ENCODE data around the gene KRI1. TPM values are rescaled to one million over a fixed set of nuclear protein-coding genes. Genes with fewer than 3 reads are reported as not detected.

The KRI1 gene
- total and polyA plus RNA-seq, 2 experiments from 2014 or later, result 23.8 to 43.2 TPM

DNA sequence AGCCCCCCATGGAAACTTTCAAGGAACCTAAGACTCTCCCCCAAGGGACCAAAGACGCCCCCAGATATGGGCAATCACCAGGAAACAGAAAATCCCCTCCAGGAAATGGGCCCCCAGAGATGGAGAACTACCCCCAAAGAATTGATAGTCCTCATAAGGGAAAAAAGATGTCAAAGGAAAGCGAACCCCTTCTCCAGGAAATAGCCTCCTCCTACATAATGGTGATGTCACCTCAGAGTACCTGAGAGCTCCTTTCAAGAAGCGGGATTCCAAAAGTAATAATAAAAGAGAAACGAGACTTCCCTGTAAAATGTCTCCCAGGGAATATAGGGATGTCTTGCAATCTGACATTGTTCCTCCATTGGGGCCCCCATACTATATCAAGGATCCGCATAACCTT, 1.8 kb upstream of the KRI1 start (continued):
- TF ChIP-seq, protein P1, sequence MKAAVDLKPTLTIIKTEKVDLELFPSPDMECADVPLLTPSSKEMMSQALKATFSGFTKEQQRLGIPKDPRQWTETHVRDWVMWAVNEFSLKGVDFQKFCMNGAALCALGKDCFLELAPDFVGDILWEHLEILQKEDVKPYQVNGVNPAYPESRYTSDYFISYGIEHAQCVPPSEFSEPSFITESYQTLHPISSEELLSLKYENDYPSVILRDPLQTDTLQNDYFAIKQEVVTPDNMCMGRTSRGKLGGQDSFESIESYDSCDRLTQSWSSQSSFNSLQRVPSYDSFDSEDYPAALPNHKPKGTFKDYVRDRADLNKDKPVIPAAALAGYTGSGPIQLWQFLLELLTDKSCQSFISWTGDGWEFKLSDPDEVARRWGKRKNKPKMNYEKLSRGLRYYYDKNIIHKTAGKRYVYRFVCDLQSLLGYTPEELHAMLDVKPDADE (IDR thresholded peaks at IDR 0.05), result no peak
- no peak for TF ChIP-seq EZH2phosphoT487 (IDR thresholded peaks at IDR 0.05; ENCODE audit: unreplicated experiment)
- TF ChIP-seq CREB1 (CRISPR knock-in tag; IDR thresholded peaks at IDR 0.05; ENCODE audit: low read depth), result no peak
- TF ChIP-seq EZH2 (IDR thresholded peaks at IDR 0.05; ENCODE audit: low read depth, unreplicated experiment), result no peak

DNA sequence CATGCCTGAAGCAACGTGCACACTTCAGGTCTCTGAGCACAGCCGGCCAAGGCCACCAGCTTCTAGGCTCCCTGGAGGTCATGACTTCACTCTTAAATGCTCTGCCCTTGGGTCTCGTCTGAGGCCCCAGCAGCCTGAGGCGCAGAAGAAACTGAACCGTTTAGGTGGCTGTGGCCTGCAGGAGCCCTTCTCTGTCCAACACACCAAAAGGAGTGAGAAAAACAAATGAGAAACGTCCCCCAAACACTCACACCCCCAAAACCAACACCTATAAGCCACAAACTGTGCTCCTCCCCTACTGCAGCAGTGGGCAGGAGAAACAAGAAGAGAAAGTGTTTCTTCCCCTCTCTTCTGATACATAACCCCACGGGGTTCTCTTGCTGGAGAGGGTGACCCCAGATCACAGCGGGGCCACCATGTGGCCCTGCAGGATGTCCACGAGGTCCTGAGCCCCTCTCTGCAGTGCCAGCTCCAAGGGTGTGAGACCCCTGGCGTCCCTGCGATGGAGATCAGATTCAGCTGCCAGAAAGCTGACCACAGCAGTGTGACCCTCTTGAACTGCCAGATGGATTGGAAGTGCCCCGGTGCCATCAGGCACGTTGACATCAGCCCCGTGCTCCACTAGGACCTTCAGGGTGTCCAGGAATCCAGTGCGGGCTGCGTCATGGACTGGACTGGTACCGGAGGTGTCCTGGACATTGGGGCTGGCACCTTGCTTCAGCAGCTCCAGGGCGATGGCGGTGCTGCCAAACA, 1.0 kb upstream of the KRI1 start:
- peaks cover 29% of the 10 kb centered on the region for H3F3A ChIP-seq (replicated peaks; ENCODE audit: low read depth)
- Mint-ChIP-seq H3K27me3 (ENCODE audit: insufficient read depth, low read depth, poor library complexity) (peaks cover 30% of the 10 kb centered on the region), H3K36me3 (ENCODE audit: low read depth) (peaks cover 28% of the 10 kb centered on the region), H3K4me1 (peaks cover 31% of the 10 kb centered on the region), H3K9me3 (peaks cover 2% of the 10 kb centered on the region; the same call in 2 of the 3 replicates), H3K4me3 (peak overlapping the region; percentile 94), H3K27ac (no peak overlapping the region)
- H3K27ac ChIP-seq (ENCODE audit: low read depth), result no peak overlapping the region
- H2AFZ ChIP-seq, result no peak overlapping the region
- DNase-seq (ENCODE audit: low spot score) (no peak), ATAC-seq (no peak)
- H3K9me2 ChIP-seq (ENCODE audit: insufficient read depth), result no peaks in the 10 kb centered on the region
- H3K79me2 ChIP-seq (replicated peaks; ENCODE audit: insufficient read depth), result peaks cover 12% of the 10 kb centered on the region
- no peaks in the 10 kb centered on the region for H3K27me3 ChIP-seq (ENCODE audit: insufficient read depth)
- H4K20me1 ChIP-seq (replicated peaks; ENCODE audit: insufficient read depth), result peaks cover 5% of the 10 kb centered on the region
- H3K36me3 ChIP-seq (ENCODE audit: insufficient read depth), result no peaks in the 10 kb centered on the region
- peaks cover 23% of the 10 kb centered on the region for H3K4me1 ChIP-seq (ENCODE audit: insufficient read depth)
- TF ChIP-seq EZH2 (IDR thresholded peaks at IDR 0.05; ENCODE audit: low read depth, unreplicated experiment), result no peak
- TF ChIP-seq, protein P2, sequence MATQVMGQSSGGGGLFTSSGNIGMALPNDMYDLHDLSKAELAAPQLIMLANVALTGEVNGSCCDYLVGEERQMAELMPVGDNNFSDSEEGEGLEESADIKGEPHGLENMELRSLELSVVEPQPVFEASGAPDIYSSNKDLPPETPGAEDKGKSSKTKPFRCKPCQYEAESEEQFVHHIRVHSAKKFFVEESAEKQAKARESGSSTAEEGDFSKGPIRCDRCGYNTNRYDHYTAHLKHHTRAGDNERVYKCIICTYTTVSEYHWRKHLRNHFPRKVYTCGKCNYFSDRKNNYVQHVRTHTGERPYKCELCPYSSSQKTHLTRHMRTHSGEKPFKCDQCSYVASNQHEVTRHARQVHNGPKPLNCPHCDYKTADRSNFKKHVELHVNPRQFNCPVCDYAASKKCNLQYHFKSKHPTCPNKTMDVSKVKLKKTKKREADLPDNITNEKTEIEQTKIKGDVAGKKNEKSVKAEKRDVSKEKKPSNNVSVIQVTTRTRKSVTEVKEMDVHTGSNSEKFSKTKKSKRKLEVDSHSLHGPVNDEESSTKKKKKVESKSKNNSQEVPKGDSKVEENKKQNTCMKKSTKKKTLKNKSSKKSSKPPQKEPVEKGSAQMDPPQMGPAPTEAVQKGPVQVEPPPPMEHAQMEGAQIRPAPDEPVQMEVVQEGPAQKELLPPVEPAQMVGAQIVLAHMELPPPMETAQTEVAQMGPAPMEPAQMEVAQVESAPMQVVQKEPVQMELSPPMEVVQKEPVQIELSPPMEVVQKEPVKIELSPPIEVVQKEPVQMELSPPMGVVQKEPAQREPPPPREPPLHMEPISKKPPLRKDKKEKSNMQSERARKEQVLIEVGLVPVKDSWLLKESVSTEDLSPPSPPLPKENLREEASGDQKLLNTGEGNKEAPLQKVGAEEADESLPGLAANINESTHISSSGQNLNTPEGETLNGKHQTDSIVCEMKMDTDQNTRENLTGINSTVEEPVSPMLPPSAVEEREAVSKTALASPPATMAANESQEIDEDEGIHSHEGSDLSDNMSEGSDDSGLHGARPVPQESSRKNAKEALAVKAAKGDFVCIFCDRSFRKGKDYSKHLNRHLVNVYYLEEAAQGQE (IDR thresholded peaks at IDR 0.05; ENCODE audit: unreplicated experiment), result no peak
- TF ChIP-seq POLR2AphosphoS5 (IDR thresholded peaks at IDR 0.05; ENCODE audit: low read depth), result no peak
- TF ChIP-seq ZNF114 (CRISPR knock-in tag; IDR thresholded peaks at IDR 0.05), result no peak
- TF ChIP-seq, protein P3, sequence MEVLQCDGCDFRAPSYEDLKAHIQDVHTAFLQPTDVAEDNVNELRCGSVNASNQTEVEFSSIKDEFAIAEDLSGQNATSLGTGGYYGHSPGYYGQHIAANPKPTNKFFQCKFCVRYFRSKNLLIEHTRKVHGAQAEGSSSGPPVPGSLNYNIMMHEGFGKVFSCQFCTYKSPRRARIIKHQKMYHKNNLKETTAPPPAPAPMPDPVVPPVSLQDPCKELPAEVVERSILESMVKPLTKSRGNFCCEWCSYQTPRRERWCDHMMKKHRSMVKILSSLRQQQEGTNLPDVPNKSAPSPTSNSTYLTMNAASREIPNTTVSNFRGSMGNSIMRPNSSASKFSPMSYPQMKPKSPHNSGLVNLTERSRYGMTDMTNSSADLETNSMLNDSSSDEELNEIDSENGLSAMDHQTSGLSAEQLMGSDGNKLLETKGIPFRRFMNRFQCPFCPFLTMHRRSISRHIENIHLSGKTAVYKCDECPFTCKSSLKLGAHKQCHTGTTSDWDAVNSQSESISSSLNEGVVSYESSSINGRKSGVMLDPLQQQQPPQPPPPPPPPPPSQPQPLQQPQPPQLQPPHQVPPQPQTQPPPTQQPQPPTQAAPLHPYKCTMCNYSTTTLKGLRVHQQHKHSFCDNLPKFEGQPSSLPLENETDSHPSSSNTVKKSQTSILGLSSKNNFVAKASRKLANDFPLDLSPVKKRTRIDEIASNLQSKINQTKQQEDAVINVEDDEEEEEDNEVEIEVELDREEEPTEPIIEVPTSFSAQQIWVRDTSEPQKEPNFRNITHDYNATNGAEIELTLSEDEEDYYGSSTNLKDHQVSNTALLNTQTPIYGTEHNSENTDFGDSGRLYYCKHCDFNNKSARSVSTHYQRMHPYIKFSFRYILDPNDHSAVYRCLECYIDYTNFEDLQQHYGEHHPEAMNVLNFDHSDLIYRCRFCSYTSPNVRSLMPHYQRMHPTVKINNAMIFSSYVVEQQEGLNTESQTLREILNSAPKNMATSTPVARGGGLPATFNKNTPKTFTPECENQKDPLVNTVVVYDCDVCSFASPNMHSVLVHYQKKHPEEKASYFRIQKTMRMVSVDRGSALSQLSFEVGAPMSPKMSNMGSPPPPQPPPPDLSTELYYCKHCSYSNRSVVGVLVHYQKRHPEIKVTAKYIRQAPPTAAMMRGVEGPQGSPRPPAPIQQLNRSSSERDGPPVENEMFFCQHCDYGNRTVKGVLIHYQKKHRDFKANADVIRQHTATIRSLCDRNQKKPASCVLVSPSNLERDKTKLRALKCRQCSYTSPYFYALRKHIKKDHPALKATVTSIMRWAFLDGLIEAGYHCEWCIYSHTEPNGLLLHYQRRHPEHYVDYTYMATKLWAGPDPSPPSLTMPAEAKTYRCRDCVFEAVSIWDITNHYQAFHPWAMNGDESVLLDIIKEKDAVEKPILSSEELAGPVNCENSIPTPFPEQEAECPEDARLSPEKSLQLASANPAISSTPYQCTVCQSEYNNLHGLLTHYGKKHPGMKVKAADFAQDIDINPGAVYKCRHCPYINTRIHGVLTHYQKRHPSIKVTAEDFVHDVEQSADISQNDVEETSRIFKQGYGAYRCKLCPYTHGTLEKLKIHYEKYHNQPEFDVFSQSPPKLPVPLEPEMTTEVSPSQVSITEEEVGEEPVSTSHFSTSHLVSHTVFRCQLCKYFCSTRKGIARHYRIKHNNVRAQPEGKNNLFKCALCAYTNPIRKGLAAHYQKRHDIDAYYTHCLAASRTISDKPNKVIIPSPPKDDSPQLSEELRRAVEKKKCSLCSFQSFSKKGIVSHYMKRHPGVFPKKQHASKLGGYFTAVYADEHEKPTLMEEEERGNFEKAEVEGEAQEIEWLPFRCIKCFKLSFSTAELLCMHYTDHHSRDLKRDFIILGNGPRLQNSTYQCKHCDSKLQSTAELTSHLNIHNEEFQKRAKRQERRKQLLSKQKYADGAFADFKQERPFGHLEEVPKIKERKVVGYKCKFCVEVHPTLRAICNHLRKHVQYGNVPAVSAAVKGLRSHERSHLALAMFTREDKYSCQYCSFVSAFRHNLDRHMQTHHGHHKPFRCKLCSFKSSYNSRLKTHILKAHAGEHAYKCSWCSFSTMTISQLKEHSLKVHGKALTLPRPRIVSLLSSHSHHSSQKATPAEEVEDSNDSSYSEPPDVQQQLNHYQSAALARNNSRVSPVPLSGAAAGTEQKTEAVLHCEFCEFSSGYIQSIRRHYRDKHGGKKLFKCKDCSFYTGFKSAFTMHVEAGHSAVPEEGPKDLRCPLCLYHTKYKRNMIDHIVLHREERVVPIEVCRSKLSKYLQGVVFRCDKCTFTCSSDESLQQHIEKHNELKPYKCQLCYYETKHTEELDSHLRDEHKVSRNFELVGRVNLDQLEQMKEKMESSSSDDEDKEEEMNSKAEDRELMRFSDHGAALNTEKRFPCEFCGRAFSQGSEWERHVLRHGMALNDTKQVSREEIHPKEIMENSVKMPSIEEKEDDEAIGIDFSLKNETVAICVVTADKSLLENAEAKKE (CRISPR knock-in tag; IDR thresholded peaks at IDR 0.05), result no peak
- TF ChIP-seq CREB1 (CRISPR knock-in tag; IDR thresholded peaks at IDR 0.05; ENCODE audit: low read depth), result no peak
- TF ChIP-seq NANOG (IDR thresholded peaks at IDR 0.05; ENCODE audit: borderline replicate concordance), result no peak
- TF ChIP-seq, protein P1 (IDR thresholded peaks at IDR 0.05), result no peak
- peak overlapping the region; percentile 94 for H3K4me2 ChIP-seq
- H3K4me3 ChIP-seq, result peak overlapping the region; percentile 92

All from GM23338 (cell line).